ENCODE results near the gene TMX3. TPM values are rescaled to one million over a fixed set of nuclear protein-coding genes. Genes with fewer than 3 reads are reported as not detected.

TMX3 gene
- total and polyA plus RNA-seq, 2 experiments from 2014 or later: 26.1 to 36.2 TPM

- peak in 1 of 2 donors; percentile 16 for DNase-seq (ENCODE audit: low read depth in 1 of 2, low spot score in 1 of 2)
- H3K4me3 ChIP-seq: peak overlapping the region; percentile 77
- no peaks in the 10 kb centered on the region for H3K9me3 ChIP-seq (ENCODE audit: low read depth)
- H3K4me1 ChIP-seq (ENCODE audit: low read depth): peaks cover 3% of the 10 kb centered on the region
- peaks cover 30% of the 10 kb centered on the region for H3K36me3 ChIP-seq
- H3K27ac ChIP-seq: no peak overlapping the region
- TF ChIP-seq CTCF (IDR thresholded peaks at IDR 0.05; ENCODE audit: low read depth, low read length): no peak
- H3K27me3 ChIP-seq: no peaks in the 10 kb centered on the region
These were observed 1.1 kb downstream of the TMX3 start for GRCh38 chr18:68713796-68714195.

GRCh38 chr18:68713131-68713530 is 1.8 kb downstream of the TMX3 start:
- DNase-seq (ENCODE audit: low read depth in 1 of 2, low spot score in 1 of 2): no peak
- Histone ChIP-seq H3K27me3 (no peaks in the 10 kb centered on the region), H3K4me1 (ENCODE audit: low read depth) (peaks cover 3% of the 10 kb centered on the region), H3K4me3 (no peak overlapping the region), H3K36me3 (peaks cover 30% of the 10 kb centered on the region), H3K27ac (no peak overlapping the region), H3K9me3 (ENCODE audit: low read depth) (no peaks in the 10 kb centered on the region)
- no peak for TF ChIP-seq CTCF (IDR thresholded peaks at IDR 0.05; ENCODE audit: low read depth, low read length)

- no peaks in the 10 kb centered on the region for H3K27me3 ChIP-seq
- no peak overlapping the region for H3K4me3 ChIP-seq
- no peak for DNase-seq (ENCODE audit: low read depth in 1 of 2, low spot score in 1 of 2)
- H3K27ac ChIP-seq: no peak overlapping the region
- TF ChIP-seq CTCF (IDR thresholded peaks at IDR 0.05; ENCODE audit: low read depth, low read length): no peak
- H3K4me1 ChIP-seq (ENCODE audit: low read depth): peaks cover 5% of the 10 kb centered on the region
- peaks cover 46% of the 10 kb centered on the region for H3K36me3 ChIP-seq
- no peaks in the 10 kb centered on the region for H3K9me3 ChIP-seq (ENCODE audit: low read depth)
These were observed 7.3 kb downstream of the TMX3 start for GRCh38 chr18:68707646-68708045.

- no peak for TF ChIP-seq CTCF (IDR thresholded peaks at IDR 0.05; ENCODE audit: low read depth, low read length)
- H3K4me3 ChIP-seq: no peak overlapping the region
- no peaks in the 10 kb centered on the region for H3K9me3 ChIP-seq (ENCODE audit: low read depth)
- peaks cover 5% of the 10 kb centered on the region for H3K4me1 ChIP-seq (ENCODE audit: low read depth)
- H3K27ac ChIP-seq: no peak overlapping the region
- H3K27me3 ChIP-seq: no peaks in the 10 kb centered on the region
- no peak for DNase-seq (ENCODE audit: low read depth in 1 of 2, low spot score in 1 of 2)
- H3K36me3 ChIP-seq: peaks cover 29% of the 10 kb centered on the region
These were observed 9.8 kb downstream of the TMX3 start for GRCh38 chr18:68705119-68705518.

- Histone ChIP-seq H3K36me3 (peaks cover 16% of the 10 kb centered on the region), H3K27ac (no peak overlapping the region), H3K4me3 (no peak overlapping the region), H3K4me1 (ENCODE audit: low read depth) (peaks cover 5% of the 10 kb centered on the region), H3K27me3 (no peaks in the 10 kb centered on the region), H3K9me3 (ENCODE audit: low read depth) (no peaks in the 10 kb centered on the region)
- no peak for DNase-seq (ENCODE audit: low read depth in 1 of 2, low spot score in 1 of 2)
- TF ChIP-seq CTCF (IDR thresholded peaks at IDR 0.05; ENCODE audit: low read depth, low read length): no peak
These were observed 11.6 kb downstream of the TMX3 start for GRCh38 chr18:68703326-68703725.

GRCh38 chr18:68701353-68701752 is 13.6 kb downstream of the TMX3 start:
- no peaks in the 10 kb centered on the region for H3K27me3 ChIP-seq
- peaks cover 19% of the 10 kb centered on the region for H3K36me3 ChIP-seq
- peaks cover 5% of the 10 kb centered on the region for H3K4me1 ChIP-seq (ENCODE audit: low read depth)
- TF ChIP-seq CTCF (IDR thresholded peaks at IDR 0.05; ENCODE audit: low read depth, low read length): no peak
- H3K4me3 ChIP-seq: no peak overlapping the region
- H3K9me3 ChIP-seq (ENCODE audit: low read depth): no peaks in the 10 kb centered on the region
- H3K27ac ChIP-seq: no peak overlapping the region
- DNase-seq (ENCODE audit: low read depth in 1 of 2, low spot score in 1 of 2): no peak
